Measurements from ENCODE around the gene ZNF136. TPM values are rescaled to one million over a fixed set of nuclear protein-coding genes. Genes with fewer than 3 reads are reported as not detected.

The ZNF136 gene
- total and polyA plus RNA-seq, 2 of the 13 experiments (the other 11 are each of a cell fraction or from before 2014, with no cell fraction given), result 2.5 to 10.2 TPM

GRCh38 chr19:12155324-12155860 lies 7.5 kb upstream of the ZNF136 start (continued):
- no peak for TF ChIP-seq KDM6A (CRISPR knock-in tag; IDR thresholded peaks at IDR 0.05; ENCODE audit: low read depth)
- no peak for TF ChIP-seq TERF1 (CRISPR knock-in tag; IDR thresholded peaks at IDR 0.05)
- no peak for TF ChIP-seq AFF4 (CRISPR knock-in tag; IDR thresholded peaks at IDR 0.05)

GRCh38 chr19:12156223-12157058 lies 6.5 kb upstream of the ZNF136 start, which contains the start of gene ZNF625:
ZNF625 (minus strand) TSS chr19:12156734; CDS start chr19:12156558, 176 bp downstream.
- Histone ChIP-seq H3K4me3 (replicated peaks in 1 of 3; ENCODE audit: insufficient read depth in 1 of 3, low read depth in 2 of 3, low read length in 3 of 3) (peak within 1 kb of the TSS; percentile 86 to 98 (median 87)), H3K79me2 (ENCODE audit: insufficient read depth, low read length) (peaks cover 22% of the 10 kb centered on the region), H3K36me3 (replicated peaks in 1 of 2; ENCODE audit: control insufficient read depth in 1 of 2, insufficient read depth in 2 of 2, low read length in 2 of 2) (0 out of 5 replicates have a peak, but pooled peaks cover 0 to 5% of the 10 kb centered on the region in 2 experiments), H3K27me3 (ENCODE audit: control insufficient read depth in 1 of 2, insufficient read depth in 2 of 2, low read length in 2 of 2) (no peaks in the 10 kb centered on the region), H3K4me2 (ENCODE audit: low read depth, low read length) (peak within 1 kb of the TSS; percentile 96), H3K27ac (ENCODE audit: extremely low read length, insufficient read depth, low read length) (peak within 1 kb of the TSS; percentile 80), H3K4me1 (ENCODE audit: insufficient read depth, low read length) (peaks cover 28% of the 10 kb centered on the region), H3K9me3 (ENCODE audit: low read length) (no peaks in the 10 kb centered on the region), H4K20me1 (ENCODE audit: insufficient read depth, low read length) (no peaks in the 10 kb centered on the region; the same call in 1 of the 2 replicates), H3K9ac (ENCODE audit: insufficient read depth, low read depth, low read length) (peak within 1 kb of the TSS; percentile 84), H2AFZ (ENCODE audit: low read length) (peak within 1 kb of the TSS; percentile 75)
- ChIA-PET POLR2A (interaction anchor here (0.5 to 1.8 kb wide), 9 partner anchors 16 to 394 kb away, joined by 3 to 11 read pairs (median 3); partner anchors contain the start of genes ZNF20, ZNF44, ZNF69 and ZNF878), CTCF (ENCODE audit: low intra/inter-chr PET ratio, low total read pairs) (no interaction called here)
- intact Hi-C loops (cut with micrococcal nuclease; ENCODE audit: unreplicated experiment), result no loop called here
- ATAC-seq (peak; percentile 98), DNase-seq (ENCODE audit: low spot score) (peak; percentile 90), FAIRE-seq (peak; percentile 81)
- WGBS (ENCODE audit: low lambda C conversion rate), result 0% methylated on average over 7 of the region's 58 CpGs
- in situ Hi-C loops (cut with HindIII; ENCODE audit: extremely low pct_ligation_motif_present, low pct_unique_long_range_greater_than_20kb), result no loop called here
- no TSS peak for BruUV-seq (replicated peaks)
- no peak for TF ChIP-seq ZNF18 (CRISPR knock-in tag; IDR thresholded peaks at IDR 0.05; ENCODE audit: insufficient replicate concordance)
- TF ChIP-seq ZNF598 (CRISPR knock-in tag; IDR thresholded peaks at IDR 0.05; ENCODE audit: borderline replicate concordance), result 0 out of 2 replicates have a peak, but pooled peaks have one; percentile 25
- peak; percentile 67; the same call in 1 of the 2 replicates for TF ChIP-seq THAP9 (CRISPR knock-in tag; IDR thresholded peaks at IDR 0.05; ENCODE audit: borderline replicate concordance)
- TF ChIP-seq IRF9 (CRISPR knock-in tag; IDR thresholded peaks at IDR 0.05; ENCODE audit: borderline replicate concordance), result peak; percentile 67; the same call in 1 of the 2 replicates
- TF ChIP-seq BRD4 (CRISPR knock-in tag; IDR thresholded peaks at IDR 0.05), result peak; percentile 56

All from HepG2 (cell line).